WTC11 (cell line): Measurements from ENCODE around the gene PSENEN. TPM values are rescaled to one million over a fixed set of nuclear protein-coding genes. Genes with fewer than 3 reads are reported as not detected.

Source experiments
- ATAC-seq: fragments of 200-7000 bp; cut with Tn5 transposase; 2 replicates; pipeline ENCODE4 v1.10.0; 2021; ENCODE audit warnings: mild to moderate bottlenecking, moderate library complexity
- CTCF ChIA-PET: fragments of 300-600 bp; sonication (Branson Sonifier 250); formaldehyde crosslinking; loops from one replicate; lab custom pipeline; 2021; ENCODE audit warnings: antibody characterized with exemption; lab: Charles Lee
- POLR2A ChIA-PET: fragments of 350-600 bp; sonication (Branson Sonifier 250); formaldehyde crosslinking; loops from one replicate; lab custom pipeline; 2021; ENCODE audit warnings: antibody characterized with exemption; lab: Charles Lee
- DNase-seq: peaks from one replicate; pipeline ENCODE4 v3.0.0; 2021; ENCODE audit warnings: low spot score
- H3K27ac Mint-ChIP-seq: 2 replicates; pipeline ENCODE4 v1.8.0; 2021; ENCODE audit warnings: mixed read lengths
- H3K27me3 Mint-ChIP-seq: 2 replicates; pipeline ENCODE4 v1.8.0; 2021; ENCODE audit warnings: low read depth, mild to moderate bottlenecking, moderate library complexity, mixed read lengths
- H3K36me3 Mint-ChIP-seq: 2 replicates; pipeline ENCODE4 v1.8.0; 2021; ENCODE audit warnings: mixed read lengths
- H3K4me1 Mint-ChIP-seq: 2 replicates; pipeline ENCODE4 v1.8.0; 2022; ENCODE audit warnings: mixed read lengths
- H3K4me3 Mint-ChIP-seq: 2 replicates; pipeline ENCODE4 v1.8.0; 2021; ENCODE audit warnings: mild to moderate bottlenecking, moderate library complexity, mixed read lengths
- H3K9me3 Mint-ChIP-seq: 2 replicates; pipeline ENCODE4 v1.8.0; 2021; ENCODE audit warnings: mixed read lengths
- ATF2 ChIP-seq: sonication (generic); formaldehyde crosslinking; IDR thresholded peaks from 2 replicates; pipeline ENCODE4 v1.8.1; 2022; ENCODE audit warnings: low read depth, missing genetic modification reagents, borderline replicate concordance
- CDX4 ChIP-seq: fragments of 250-450 bp; sonication (Bioruptor Pico); IDR thresholded peaks from 2 replicates; pipeline ENCODE4 v1.9.0; 2021; ENCODE audit warnings: moderate library complexity, mild to moderate bottlenecking, inconsistent platforms, borderline replicate concordance
- E2F4 ChIP-seq: sonication (generic); formaldehyde crosslinking; IDR thresholded peaks from 2 replicates; pipeline ENCODE4 v1.8.1; 2022; ENCODE audit warnings: low read depth, mild to moderate bottlenecking, moderate library complexity, missing genetic modification reagents, borderline replicate concordance
- FOXK1 ChIP-seq: sonication (generic); formaldehyde crosslinking; IDR thresholded peaks from 2 replicates; pipeline ENCODE4 v1.8.0; 2022; ENCODE audit warnings: mild to moderate bottlenecking, moderate library complexity, missing genetic modification reagents
- FOXP1 ChIP-seq: sonication (generic); formaldehyde crosslinking; IDR thresholded peaks from 2 replicates; pipeline ENCODE4 v1.8.0; 2022; ENCODE audit warnings: missing genetic modification reagents, mild to moderate bottlenecking, moderate library complexity, borderline replicate concordance
- GRHL2 ChIP-seq: fragments of 250-450 bp; sonication (Bioruptor Pico); IDR thresholded peaks from 2 replicates; pipeline ENCODE4 v1.8.0; 2022; ENCODE audit warnings: mild to moderate bottlenecking, moderate library complexity; ENCODE audit not compliant: insufficient replicate concordance, severe bottlenecking
- GTF2I ChIP-seq: fragments of 250-450 bp; sonication (Bioruptor Pico); conservative IDR thresholded peaks from 2 replicates; pipeline ENCODE4 v1.4.0; 2021; ENCODE audit warnings: mild to moderate bottlenecking
- HMGA2 ChIP-seq: fragments of 250-450 bp; sonication (Bioruptor Pico); IDR thresholded peaks from 2 replicates; pipeline ENCODE4 v1.4.0; 2021; ENCODE audit warnings: mild to moderate bottlenecking, moderate library complexity
- JAZF1 ChIP-seq: fragments of 250-450 bp; sonication (Bioruptor Pico); IDR thresholded peaks from 2 replicates; pipeline ENCODE4 v1.9.0; 2021; ENCODE audit warnings: moderate library complexity, mild to moderate bottlenecking, inconsistent platforms
- JUN ChIP-seq: sonication (generic); formaldehyde crosslinking; IDR thresholded peaks from 2 replicates; pipeline ENCODE4 v1.8.0; 2023; ENCODE audit warnings: mild to moderate bottlenecking, missing genetic modification reagents
- MYBL2 ChIP-seq: sonication (generic); formaldehyde crosslinking; IDR thresholded peaks from 2 replicates; pipeline ENCODE4 v1.8.1; 2023; ENCODE audit warnings: mild to moderate bottlenecking, moderate library complexity, missing genetic modification reagents
- NFATC4 ChIP-seq: fragments of 250-450 bp; sonication (Bioruptor Pico); IDR thresholded peaks from 2 replicates; pipeline ENCODE4 v1.9.0; 2021; ENCODE audit warnings: mild to moderate bottlenecking
- NFYB ChIP-seq: sonication (generic); formaldehyde crosslinking; conservative IDR thresholded peaks from 2 replicates; pipeline ENCODE4 v1.8.0; 2022; ENCODE audit warnings: low read depth, missing genetic modification reagents
- NR1H2 ChIP-seq: sonication (generic); formaldehyde crosslinking; IDR thresholded peaks from 2 replicates; pipeline ENCODE4 v1.9.0; 2021; ENCODE audit warnings: mild to moderate bottlenecking, moderate library complexity, missing genetic modification reagents
- NR2C2 ChIP-seq: sonication (generic); formaldehyde crosslinking; IDR thresholded peaks from 2 replicates; pipeline ENCODE4 v1.8.0; 2022; ENCODE audit warnings: mild to moderate bottlenecking, missing genetic modification reagents
- SOX15 ChIP-seq: fragments of 250-450 bp; sonication (Bioruptor Pico); IDR thresholded peaks from 2 replicates; pipeline ENCODE4 v1.9.0; 2021; ENCODE audit warnings: mild to moderate bottlenecking
- STAT6 ChIP-seq: sonication (generic); formaldehyde crosslinking; conservative IDR thresholded peaks from 2 replicates; pipeline ENCODE4 v1.8.1; 2023; ENCODE audit warnings: mild to moderate bottlenecking, low read depth, missing genetic modification reagents, moderate library complexity
- USF1 ChIP-seq: sonication (generic); formaldehyde crosslinking; IDR thresholded peaks from 2 replicates; pipeline ENCODE4 v1.8.0; 2022; ENCODE audit warnings: mild to moderate bottlenecking, missing genetic modification reagents
- ZBTB43 ChIP-seq: sonication (generic); formaldehyde crosslinking; IDR thresholded peaks from 2 replicates; pipeline ENCODE4 v1.8.1; 2023; ENCODE audit warnings: mild to moderate bottlenecking, missing genetic modification reagents
- ZNF121 ChIP-seq: sonication (generic); formaldehyde crosslinking; IDR thresholded peaks from 2 replicates; pipeline ENCODE4 v1.8.0; 2023; ENCODE audit warnings: missing genetic modification reagents
- ZNF263 ChIP-seq: sonication (generic); formaldehyde crosslinking; IDR thresholded peaks from 2 replicates; pipeline ENCODE4 v1.8.1; 2022; ENCODE audit warnings: low read depth, mild to moderate bottlenecking, moderate library complexity, missing genetic modification reagents
- ZNF396 ChIP-seq: fragments of 250-450 bp; sonication (Bioruptor Pico); IDR thresholded peaks from 2 replicates; pipeline ENCODE4 v1.8.0; 2021; ENCODE audit warnings: mild to moderate bottlenecking, moderate library complexity, borderline replicate concordance
- ZNF423 ChIP-seq: fragments of 250-450 bp; sonication (Bioruptor Pico); IDR thresholded peaks from 2 replicates; pipeline ENCODE4 v2.1.2; 2022; ENCODE audit warnings: mild to moderate bottlenecking, moderate library complexity
- total RNA-seq: library from RNA; stranded (reverse); gene quantifications from 3 replicates; pipeline ENCODE4 v1.2.3, GENCODE V29; 2021

Gene PSENEN
- total RNA-seq, 1 experiment from 2014 or later, result 80.3 TPM

GRCh38 chr19:35720648-35721047 lies 24.8 kb upstream of the PSENEN start:
- Mint-ChIP-seq H3K36me3 (peaks cover 33% of the 10 kb centered on the region), H3K4me1 (peaks cover 13% of the 10 kb centered on the region), H3K4me3 (no peak overlapping the region)
- no peak for TF ChIP-seq ATF2 (CRISPR knock-in tag)
- TF ChIP-seq, all 79 proteins: peak for 0
- POLR2A ChIA-PET, result interaction anchor here (0.7 kb wide), 1 partner anchor 163 kb away, joined by 3 read pairs; no protein-coding TSS in a partner anchor
- DNase-seq (no peak), ATAC-seq (no peak)
- CTCF ChIA-PET, result interaction anchor here (0.6 to 1.0 kb wide), 2 partner anchors 28 to 99 kb away, joined by 3 read pairs; no protein-coding TSS in a partner anchor
- Mint-ChIP-seq H3K9me3 (no peaks in the 10 kb centered on the region), H3K27ac (no peak overlapping the region), H3K27me3 (no peaks in the 10 kb centered on the region)

GRCh38 chr19:35721374-35721773 lies 24.1 kb upstream of the PSENEN start:
- no peak overlapping the region for H3K27ac Mint-ChIP-seq

GRCh38 chr19:35722461-35722860 lies 23.0 kb upstream of the PSENEN start:
- Mint-ChIP-seq H3K27me3 (no peaks in the 10 kb centered on the region), H3K4me3 (no peak overlapping the region), H3K27ac (no peak overlapping the region), H3K36me3 (peaks cover 47% of the 10 kb centered on the region), H3K4me1 (peaks cover 5% of the 10 kb centered on the region), H3K9me3 (no peaks in the 10 kb centered on the region)
- CTCF ChIA-PET, result no interaction called here
- POLR2A ChIA-PET, result no interaction called here
- ATAC-seq (no peak), DNase-seq (no peak)
- TF ChIP-seq CDX4 (CRISPR knock-in tag), result no peak
- no peak for TF ChIP-seq JAZF1 (CRISPR knock-in tag)
- no peak for TF ChIP-seq MYBL2
- TF ChIP-seq HMGA2 (CRISPR knock-in tag), result no peak
- no peak for TF ChIP-seq JUN
- no peak for TF ChIP-seq STAT6 (CRISPR knock-in tag)
- no peak for TF ChIP-seq NR2C2 (CRISPR knock-in tag)
- TF ChIP-seq ZNF121 (CRISPR knock-in tag), result no peak
- TF ChIP-seq ZNF263 (CRISPR knock-in tag), result no peak
- no peak for TF ChIP-seq ZNF396 (CRISPR knock-in tag)
- no peak for TF ChIP-seq GRHL2 (CRISPR knock-in tag)
- no peak for TF ChIP-seq ZBTB43 (CRISPR knock-in tag)
- TF ChIP-seq NFATC4, result no peak

More at GRCh38 chr19:35721374-35721773, 24.1 kb upstream of the PSENEN start:
- Mint-ChIP-seq H3K27me3 (no peaks in the 10 kb centered on the region), H3K36me3 (peaks cover 41% of the 10 kb centered on the region), H3K9me3 (no peaks in the 10 kb centered on the region), H3K4me3 (no peak overlapping the region), H3K4me1 (peaks cover 6% of the 10 kb centered on the region)
- DNase-seq (no peak), ATAC-seq (no peak)
- no peak for TF ChIP-seq ZBTB43 (CRISPR knock-in tag)
- TF ChIP-seq GTF2I (CRISPR knock-in tag), result no peak
- TF ChIP-seq ZNF423, result no peak
- TF ChIP-seq SOX15 (CRISPR knock-in tag), result no peak
- TF ChIP-seq FOXK1 (CRISPR knock-in tag), result no peak
- no peak for TF ChIP-seq FOXP1 (CRISPR knock-in tag)
- TF ChIP-seq NR1H2 (CRISPR knock-in tag), result no peak
- no peak for TF ChIP-seq USF1
- TF ChIP-seq NFYB (CRISPR knock-in tag), result no peak
- no peak for TF ChIP-seq E2F4
- TF ChIP-seq ZNF396 (CRISPR knock-in tag), result no peak
- POLR2A ChIA-PET, result no interaction called here
- CTCF ChIA-PET, result no interaction called here
